SK-N-MC (cell line): ENCODE measurements around the gene LIF.

Experiments used
- DNase-seq: peaks from one replicate; pipeline ENCODE4 v3.0.0-alpha.2; 2011; ENCODE audit warnings: low read depth, low spot score
- H3K27ac ChIP-seq: fragments of 200-600 bp; sonication (generic); 2 replicates; pipeline ENCODE4 v1.5.1; 2016; ENCODE audit warnings: mixed run types
- H3K36me3 ChIP-seq: fragments of 200-600 bp; sonication (generic); 2 replicates; pipeline ENCODE4 v1.6.1; 2017; ENCODE audit warnings: antibody characterized with exemption, low read length, mixed read lengths; ENCODE audit not compliant: insufficient read depth
- H3K4me3 ChIP-seq: fragments of 200-600 bp; sonication (generic); 2 replicates; pipeline ENCODE4 v1.5.1; 2016
- H3K9ac ChIP-seq: fragments of 200-600 bp; sonication (generic); 2 replicates; pipeline ENCODE4 v1.8.0; 2017; ENCODE audit warnings: mixed run types, mixed read lengths; ENCODE audit not compliant: insufficient read length
- H3K9me3 ChIP-seq: fragments of 200-600 bp; sonication (generic); 2 replicates; pipeline ENCODE4 v1.6.1; 2017; ENCODE audit warnings: low read depth, mild to moderate bottlenecking, antibody characterized with exemption, low read length, moderate library complexity, mixed read lengths
- EZH2 ChIP-seq: fragments of 200-600 bp; sonication (generic); IDR thresholded peaks from one replicate; pipeline ENCODE4 v1.6.1; 2017; ENCODE audit warnings: antibody characterized with exemption
- FOXP2 ChIP-seq: optimal IDR thresholded peaks from 2 replicates; pipeline ENCODE3; 2011; ENCODE audit warnings: mild to moderate bottlenecking, moderate library complexity; ENCODE audit not compliant: insufficient read depth; ENCODE audit errors: extremely low read length, control extremely low read depth
- POLR2AphosphoS5 ChIP-seq: IDR thresholded peaks from 2 replicates; pipeline ENCODE4 v1.6.1; 2012; ENCODE audit warnings: mild to moderate bottlenecking, low read depth, low read length, borderline replicate concordance

Gene LIF

GRCh38 chr22:30290342-30291057 is 43.9 kb upstream of the LIF start:
- no peak overlapping the region for H3K9ac ChIP-seq
- no peaks in the 10 kb centered on the region for H3K36me3 ChIP-seq
- no peaks in the 10 kb centered on the region for H3K9me3 ChIP-seq
- no peak for DNase-seq
- H3K27ac ChIP-seq: no peak overlapping the region
- TF ChIP-seq EZH2: no peak
- no peak for TF ChIP-seq POLR2AphosphoS5
- no peak for TF ChIP-seq FOXP2
- H3K4me3 ChIP-seq: no peak overlapping the region

- TF ChIP-seq POLR2AphosphoS5 (no peak), EZH2 (no peak), FOXP2 (no peak)
Measured at GRCh38 chr22:30289980-30290313, 43.4 kb upstream of the LIF start.

GRCh38 chr22:30289141-30289979 is 42.8 kb upstream of the LIF start, which contains the start of gene CASTOR1:
Gene CASTOR1 (minus strand): TSS chr22:30289505. CDS start chr22:30289497, 8 bp downstream.
- no peak for TF ChIP-seq EZH2
- TF ChIP-seq POLR2AphosphoS5: no peak
- no peak for TF ChIP-seq FOXP2
- Histone ChIP-seq H3K36me3 (no peaks in the 10 kb centered on the region), H3K27ac (no peak within 1 kb of the TSS), H3K9me3 (no peaks in the 10 kb centered on the region), H3K9ac (peak within 1 kb of the TSS; percentile 10), H3K4me3 (peak within 1 kb of the TSS; percentile 84)
- DNase-seq: no peak

More at GRCh38 chr22:30289980-30290313, 43.4 kb upstream of the LIF start:
- H3K9ac ChIP-seq: no peak overlapping the region
- DNase-seq: no peak
- H3K27ac ChIP-seq: no peak overlapping the region
- H3K4me3 ChIP-seq: peak overlapping the region; percentile 84
- H3K9me3 ChIP-seq: no peaks in the 10 kb centered on the region
- H3K36me3 ChIP-seq: no peaks in the 10 kb centered on the region

- DNase-seq: no peak
- Histone ChIP-seq H3K4me3 (peak overlapping the region; percentile 84), H3K27ac (no peak overlapping the region), H3K36me3 (no peaks in the 10 kb centered on the region), H3K9ac (peak overlapping the region; percentile 10), H3K9me3 (no peaks in the 10 kb centered on the region)
- TF ChIP-seq FOXP2: no peak
- TF ChIP-seq EZH2: no peak
- no peak for TF ChIP-seq POLR2AphosphoS5
Measured at GRCh38 chr22:30288419-30289140, 42.0 kb upstream of the LIF start.

GRCh38 chr22:30287648-30288418 is 41.3 kb upstream of the LIF start:
- Histone ChIP-seq H3K9me3 (no peaks in the 10 kb centered on the region), H3K36me3 (no peaks in the 10 kb centered on the region), H3K9ac (no peak overlapping the region), H3K27ac (no peak overlapping the region), H3K4me3 (no peak overlapping the region)
- no peak for DNase-seq
- no peak for TF ChIP-seq FOXP2
- TF ChIP-seq POLR2AphosphoS5: no peak

GRCh38 chr22:30286813-30287647 is 40.5 kb upstream of the LIF start:
- H3K9ac ChIP-seq: no peak overlapping the region
- no peak overlapping the region for H3K27ac ChIP-seq
- no peaks in the 10 kb centered on the region for H3K36me3 ChIP-seq
- TF ChIP-seq EZH2: no peak
- TF ChIP-seq POLR2AphosphoS5: no peak
- TF ChIP-seq FOXP2: no peak
- no peak overlapping the region for H3K4me3 ChIP-seq
- DNase-seq: no peak
- no peaks in the 10 kb centered on the region for H3K9me3 ChIP-seq

GRCh38 chr22:30286331-30286730 is 39.8 kb upstream of the LIF start:
- Histone ChIP-seq H3K4me3 (no peak overlapping the region), H3K27ac (no peak overlapping the region), H3K36me3 (no peaks in the 10 kb centered on the region), H3K9ac (no peak overlapping the region), H3K9me3 (no peaks in the 10 kb centered on the region)
- no peak for DNase-seq
- TF ChIP-seq POLR2AphosphoS5: no peak
- TF ChIP-seq FOXP2: no peak
- TF ChIP-seq EZH2: no peak
